Activated naive CD4-positive, alpha-beta T cell treated with anti-CD3 and anti-CD28 coated beads, Interleukin-2, amount 50 U/mL, for 24 hours (primary cell): ENCODE measurements around the gene NPAS3.

Experiments used
- H3K27ac Mint-ChIP-seq: one replicate; pipeline ENCODE4 v1.8.0; 2021; ENCODE audit warnings: mild to moderate bottlenecking, mixed read lengths
- H3K27me3 Mint-ChIP-seq: one replicate; pipeline ENCODE4 v1.8.0; 2021; ENCODE audit warnings: mixed read lengths
- H3K36me3 Mint-ChIP-seq: one replicate; pipeline ENCODE4 v1.8.0; 2021; ENCODE audit warnings: mixed read lengths
- H3K4me1 Mint-ChIP-seq: one replicate; pipeline ENCODE4 v1.8.0; 2021; ENCODE audit warnings: mixed read lengths
- H3K4me3 Mint-ChIP-seq: one replicate; pipeline ENCODE4 v1.8.0; 2021; ENCODE audit warnings: mild to moderate bottlenecking, mixed read lengths
- H3K9me3 Mint-ChIP-seq: one replicate; pipeline ENCODE4 v1.8.0; 2021; ENCODE audit warnings: mixed read lengths

The NPAS3 gene

DNA sequence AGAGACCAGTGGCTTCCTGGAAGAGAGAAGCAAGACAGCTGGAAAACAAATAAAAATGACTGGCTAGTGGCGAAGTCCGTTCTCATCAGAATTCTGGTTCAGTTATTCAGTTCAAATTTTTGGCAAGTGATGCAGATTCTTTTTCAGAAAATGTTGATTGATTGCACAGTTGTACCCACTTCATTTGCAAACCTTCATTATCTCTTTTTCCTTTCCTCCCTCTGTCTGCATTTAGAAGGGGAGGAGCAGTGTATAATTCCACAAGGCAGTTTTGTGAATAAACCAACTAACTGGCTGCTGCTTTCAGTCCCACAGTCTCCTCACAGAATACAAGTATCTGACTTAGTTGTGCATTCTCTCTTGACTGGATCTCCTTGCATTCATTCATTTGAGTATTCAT, 417.5 kb downstream of the NPAS3 start:
- no peaks in the 10 kb centered on the region for H3K36me3 Mint-ChIP-seq
- H3K27me3 Mint-ChIP-seq = no peaks in the 10 kb centered on the region
- H3K4me1 Mint-ChIP-seq = no peaks in the 10 kb centered on the region
- H3K27ac Mint-ChIP-seq = no peak overlapping the region
- no peaks in the 10 kb centered on the region for H3K9me3 Mint-ChIP-seq
- no peak overlapping the region for H3K4me3 Mint-ChIP-seq

DNA sequence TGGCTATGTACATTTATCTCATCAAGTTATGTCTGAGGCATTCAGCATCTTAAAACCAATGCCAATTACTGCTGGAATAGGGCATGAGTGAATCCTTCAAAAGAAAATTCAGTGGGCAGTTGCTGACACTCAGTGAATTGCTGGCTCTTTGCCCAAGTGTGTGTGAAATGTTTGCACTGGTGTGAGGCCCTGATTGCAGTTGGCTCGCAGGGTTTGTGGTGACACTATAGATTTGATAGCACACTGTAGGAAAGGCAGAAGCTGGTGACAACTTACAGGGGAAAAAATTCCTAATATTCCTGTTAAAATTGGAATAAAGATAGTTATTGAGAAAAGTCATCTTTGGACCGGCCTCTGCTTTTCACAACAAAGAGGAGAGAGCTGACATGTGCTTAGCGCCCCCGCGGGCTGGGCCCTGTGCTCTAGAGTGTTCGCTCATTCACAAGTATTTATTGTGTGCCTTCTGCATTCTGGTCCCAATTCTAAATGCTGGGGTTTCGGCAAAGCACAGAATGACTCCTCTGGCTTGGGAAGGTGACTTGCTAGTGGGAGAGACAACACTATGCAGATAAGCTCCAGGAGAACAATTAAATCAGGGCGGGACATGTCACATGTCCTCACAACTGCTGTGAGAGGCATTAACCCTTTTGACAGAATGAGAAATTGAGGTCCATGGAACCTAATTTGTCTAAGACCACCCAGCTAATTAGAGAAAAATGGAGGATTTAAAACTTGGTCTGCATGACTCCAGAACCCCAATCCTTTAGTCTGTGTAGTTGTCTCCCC, 418.7 kb downstream of the NPAS3 start:
- Mint-ChIP-seq H3K4me1 (no peaks in the 10 kb centered on the region), H3K27ac (no peak overlapping the region), H3K9me3 (no peaks in the 10 kb centered on the region), H3K4me3 (no peak overlapping the region), H3K27me3 (no peaks in the 10 kb centered on the region), H3K36me3 (no peaks in the 10 kb centered on the region)

DNA sequence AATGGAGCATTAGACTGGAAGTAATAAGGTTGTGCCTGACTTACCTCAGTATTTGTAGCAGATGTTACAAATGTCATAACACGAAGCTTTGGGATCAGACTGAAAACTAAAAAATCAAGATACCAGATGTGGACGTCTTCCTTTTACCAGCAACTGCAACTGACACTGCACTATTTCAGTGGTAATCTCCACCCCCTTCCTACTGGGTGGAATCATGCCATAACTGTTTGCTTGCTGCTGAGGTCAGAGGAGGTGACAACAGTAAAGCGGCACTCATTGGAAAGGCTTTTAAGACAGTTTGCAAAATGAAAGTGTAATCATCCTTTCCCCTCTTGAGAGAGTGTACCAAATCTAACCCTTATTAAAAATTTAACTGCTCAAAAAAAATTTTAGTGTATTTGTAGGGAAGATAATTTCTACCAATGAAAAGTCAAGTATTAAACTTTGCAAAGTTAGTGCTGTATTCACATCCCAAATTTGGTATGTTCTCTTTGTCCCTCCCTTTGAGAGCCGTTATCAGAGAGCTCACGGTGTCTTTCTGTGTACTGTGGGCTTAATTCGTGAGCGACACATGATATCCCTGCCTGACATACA, 420.7 kb downstream of the NPAS3 start:
- H3K27me3 Mint-ChIP-seq = no peaks in the 10 kb centered on the region
- H3K4me1 Mint-ChIP-seq = no peaks in the 10 kb centered on the region
- no peaks in the 10 kb centered on the region for H3K36me3 Mint-ChIP-seq
- H3K9me3 Mint-ChIP-seq = no peaks in the 10 kb centered on the region
- no peak overlapping the region for H3K4me3 Mint-ChIP-seq
- H3K27ac Mint-ChIP-seq = no peak overlapping the region

DNA sequence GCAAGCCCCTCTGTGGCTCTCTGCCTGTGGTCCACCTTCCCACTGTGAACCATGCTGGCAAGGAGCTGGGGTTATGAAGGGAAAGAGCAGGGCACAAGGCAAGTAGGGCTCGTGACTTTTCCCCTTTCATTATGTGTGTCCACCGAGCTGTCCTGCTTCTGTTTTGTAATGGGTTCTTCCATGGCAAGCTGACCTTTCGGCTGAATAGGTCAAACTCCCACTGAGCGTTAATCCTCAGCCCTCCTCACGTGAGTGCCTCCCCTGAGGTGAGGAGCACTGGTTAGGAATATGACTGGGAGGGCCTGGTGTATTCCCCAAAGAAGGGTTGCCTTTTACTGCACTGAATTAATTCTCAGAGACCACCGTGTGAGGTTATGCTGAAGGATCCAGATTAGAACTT, 424.3 kb downstream of the NPAS3 start:
- H3K9me3 Mint-ChIP-seq = no peaks in the 10 kb centered on the region
- no peaks in the 10 kb centered on the region for H3K4me1 Mint-ChIP-seq
- H3K36me3 Mint-ChIP-seq = no peaks in the 10 kb centered on the region
- H3K4me3 Mint-ChIP-seq = no peak overlapping the region
- H3K27ac Mint-ChIP-seq = no peak overlapping the region
- no peaks in the 10 kb centered on the region for H3K27me3 Mint-ChIP-seq

DNA sequence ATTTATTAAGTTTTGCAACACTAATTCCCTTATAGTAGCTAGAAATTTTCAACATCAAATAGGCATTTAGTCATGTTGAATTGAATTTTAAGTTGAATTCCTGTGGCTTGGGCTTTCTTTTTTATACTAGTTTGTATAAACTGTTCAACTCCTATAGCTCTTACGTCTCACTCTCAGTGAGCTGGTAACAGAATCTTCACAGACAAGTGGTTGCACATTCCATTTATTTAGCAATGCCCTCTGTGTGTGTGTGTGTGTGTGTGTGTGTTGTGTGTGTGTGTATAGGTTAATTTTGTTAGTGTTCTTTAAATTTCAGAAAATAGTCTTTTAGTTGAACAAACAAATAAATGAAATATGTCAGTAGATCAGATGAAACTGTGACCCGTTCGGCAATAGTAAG, 425.0 kb downstream of the NPAS3 start:
- Mint-ChIP-seq H3K27me3 (no peaks in the 10 kb centered on the region), H3K4me3 (no peak overlapping the region), H3K9me3 (no peaks in the 10 kb centered on the region), H3K27ac (no peak overlapping the region), H3K4me1 (no peaks in the 10 kb centered on the region), H3K36me3 (no peaks in the 10 kb centered on the region)

DNA sequence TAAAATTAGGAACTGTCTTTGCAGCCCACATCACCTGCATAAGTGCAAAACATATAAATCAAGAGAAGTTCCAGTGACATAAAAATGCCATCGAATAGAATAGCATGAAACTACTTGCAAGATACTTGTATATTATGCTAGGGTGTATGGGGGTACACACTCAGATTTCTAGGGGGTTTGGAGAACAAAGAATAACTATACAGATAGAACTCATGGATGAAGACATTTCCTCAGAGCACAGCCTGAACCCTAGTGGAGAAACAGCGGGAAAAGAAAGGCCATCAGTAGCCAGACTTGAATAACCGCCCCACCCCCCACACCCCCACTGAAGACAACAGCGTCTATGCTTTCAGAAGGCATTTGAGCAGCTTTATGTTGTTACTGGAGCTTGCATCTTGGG, 425.8 kb downstream of the NPAS3 start:
- no peaks in the 10 kb centered on the region for H3K9me3 Mint-ChIP-seq
- H3K27me3 Mint-ChIP-seq = no peaks in the 10 kb centered on the region
- no peak overlapping the region for H3K27ac Mint-ChIP-seq
- H3K36me3 Mint-ChIP-seq = no peaks in the 10 kb centered on the region
- H3K4me1 Mint-ChIP-seq = no peaks in the 10 kb centered on the region
- H3K4me3 Mint-ChIP-seq = no peak overlapping the region

DNA sequence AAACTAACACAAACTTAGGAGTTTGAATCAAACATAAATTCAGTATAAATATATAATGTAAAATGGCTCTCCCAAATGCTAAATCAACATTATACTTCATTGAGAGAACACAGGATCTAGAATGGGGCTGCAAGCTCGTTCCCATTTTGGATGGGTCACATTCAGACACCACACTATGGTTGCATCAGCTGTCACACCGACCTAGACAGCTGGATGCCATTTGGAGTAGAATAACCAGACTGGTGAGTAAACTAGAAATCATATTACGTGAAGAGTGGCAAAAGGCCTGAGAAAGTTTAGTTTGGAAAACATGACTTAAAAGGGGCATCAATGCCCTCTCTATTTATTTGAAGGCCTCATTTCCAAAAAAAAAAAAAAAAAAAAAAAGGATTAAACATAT, 430.4 kb downstream of the NPAS3 start:
- Mint-ChIP-seq H3K27me3 (no peaks in the 10 kb centered on the region), H3K4me3 (no peak overlapping the region), H3K27ac (no peak overlapping the region), H3K4me1 (no peaks in the 10 kb centered on the region), H3K9me3 (no peaks in the 10 kb centered on the region), H3K36me3 (no peaks in the 10 kb centered on the region)

DNA sequence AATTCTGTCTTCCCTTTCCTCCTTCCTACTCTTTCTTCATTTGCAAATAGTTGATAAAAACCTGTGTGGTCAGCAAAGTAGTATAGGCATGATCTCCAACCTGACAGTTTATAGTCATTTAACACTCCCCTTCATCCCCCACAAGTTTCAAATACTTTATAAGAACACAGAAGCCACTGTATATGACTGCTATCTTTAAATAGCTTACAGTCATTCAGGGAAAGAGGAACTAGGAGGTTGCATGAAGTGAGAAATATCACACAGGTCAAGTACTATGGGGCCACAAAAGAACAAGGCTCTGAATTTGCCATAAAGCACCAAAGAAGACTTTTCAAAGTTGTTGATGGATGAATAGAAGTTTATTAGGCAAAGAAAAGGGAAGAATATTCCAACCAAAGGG, 431.3 kb downstream of the NPAS3 start:
- Mint-ChIP-seq H3K9me3 (no peaks in the 10 kb centered on the region), H3K4me3 (no peak overlapping the region), H3K27me3 (no peaks in the 10 kb centered on the region), H3K4me1 (no peaks in the 10 kb centered on the region), H3K27ac (no peak overlapping the region), H3K36me3 (no peaks in the 10 kb centered on the region)

DNA sequence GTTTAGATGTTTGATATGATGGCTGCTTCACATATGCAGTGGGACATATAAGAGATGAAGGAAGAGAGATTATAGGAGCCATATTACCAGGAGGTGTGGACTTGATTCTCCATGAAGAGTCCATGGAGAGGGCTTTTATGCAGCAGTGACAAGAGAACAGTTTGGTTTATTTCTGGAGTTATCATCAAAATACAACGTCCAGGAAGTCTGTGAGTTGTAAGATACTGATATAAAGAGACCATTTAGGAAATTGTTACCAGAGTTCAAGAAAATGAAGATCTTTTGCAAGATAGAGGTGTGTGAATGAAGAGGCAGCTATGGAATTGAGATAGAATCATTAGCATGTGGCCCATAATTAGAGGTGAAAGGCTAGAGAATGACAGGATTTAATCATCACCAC, 431.7 kb downstream of the NPAS3 start:
- Mint-ChIP-seq H3K27me3 (no peaks in the 10 kb centered on the region), H3K36me3 (no peaks in the 10 kb centered on the region), H3K9me3 (no peaks in the 10 kb centered on the region), H3K27ac (no peak overlapping the region), H3K4me1 (no peaks in the 10 kb centered on the region), H3K4me3 (no peak overlapping the region)

DNA sequence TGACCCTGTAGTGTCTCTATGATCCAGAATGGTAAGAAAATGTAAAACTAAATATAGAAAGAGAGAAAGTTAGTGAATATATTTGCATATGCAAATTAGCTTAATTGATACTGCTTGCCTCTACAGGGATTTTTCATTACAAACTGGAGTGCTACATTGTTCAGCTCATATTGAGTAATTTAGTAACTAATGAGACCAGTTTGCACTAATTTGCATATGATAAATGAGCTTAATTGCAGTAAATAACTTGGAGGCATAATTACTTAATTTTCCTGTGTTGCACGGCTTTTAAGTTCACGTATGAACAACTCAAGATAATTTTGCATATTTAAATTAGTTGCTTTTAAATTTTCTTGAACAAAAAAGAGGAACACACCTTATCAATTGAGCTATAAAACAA, 436.5 kb downstream of the NPAS3 start:
- Mint-ChIP-seq H3K4me3 (no peak overlapping the region), H3K36me3 (no peaks in the 10 kb centered on the region), H3K27me3 (no peaks in the 10 kb centered on the region), H3K4me1 (no peaks in the 10 kb centered on the region), H3K27ac (no peak overlapping the region), H3K9me3 (no peaks in the 10 kb centered on the region)

DNA sequence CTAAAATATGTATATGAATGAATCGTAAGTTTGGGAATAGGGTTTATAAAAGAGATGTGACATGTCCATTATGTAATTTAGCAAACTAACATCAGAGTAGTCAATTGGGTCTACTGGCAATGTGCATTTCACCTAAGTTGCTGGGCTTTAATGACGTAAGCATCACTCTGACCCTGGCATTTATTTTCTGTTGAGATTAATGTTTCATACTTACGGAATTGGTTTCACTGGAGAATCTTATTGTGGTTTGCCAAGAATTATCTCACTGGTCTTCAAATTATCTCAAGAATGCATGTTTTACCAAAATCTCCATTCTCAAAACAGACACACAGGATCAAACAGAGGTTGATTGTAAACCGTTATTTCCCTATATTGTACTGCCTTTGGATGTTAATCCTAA, 437.1 kb downstream of the NPAS3 start:
- no peaks in the 10 kb centered on the region for H3K36me3 Mint-ChIP-seq

DNA sequence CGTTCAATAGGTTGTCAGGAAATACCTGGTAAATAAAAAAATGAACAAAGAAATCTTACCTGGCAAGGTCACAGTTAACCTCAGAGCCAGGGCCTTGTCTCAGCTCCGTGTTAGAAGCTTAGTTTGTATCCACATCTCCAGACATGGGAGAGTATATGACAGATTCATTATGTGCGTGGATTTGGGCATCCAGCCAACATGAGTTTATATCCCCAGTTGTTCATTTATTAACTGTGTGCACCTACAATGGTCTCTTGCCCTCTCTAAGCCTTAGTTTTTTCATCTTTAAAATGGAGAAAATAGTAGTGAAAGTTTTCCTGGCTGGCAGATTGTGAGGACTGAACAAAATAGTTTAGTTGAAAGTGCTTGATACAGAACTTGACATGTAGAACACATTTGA, 437.8 kb downstream of the NPAS3 start:
- H3K27ac Mint-ChIP-seq = no peak overlapping the region
- H3K9me3 Mint-ChIP-seq = no peaks in the 10 kb centered on the region
- H3K4me3 Mint-ChIP-seq = no peak overlapping the region
- no peaks in the 10 kb centered on the region for H3K27me3 Mint-ChIP-seq
- H3K4me1 Mint-ChIP-seq = no peaks in the 10 kb centered on the region
- no peaks in the 10 kb centered on the region for H3K36me3 Mint-ChIP-seq

More for the DNA sequence above, 437.1 kb downstream of the NPAS3 start:
- Mint-ChIP-seq H3K27me3 (no peaks in the 10 kb centered on the region), H3K9me3 (no peaks in the 10 kb centered on the region), H3K4me3 (no peak overlapping the region), H3K27ac (no peak overlapping the region), H3K4me1 (no peaks in the 10 kb centered on the region)

DNA sequence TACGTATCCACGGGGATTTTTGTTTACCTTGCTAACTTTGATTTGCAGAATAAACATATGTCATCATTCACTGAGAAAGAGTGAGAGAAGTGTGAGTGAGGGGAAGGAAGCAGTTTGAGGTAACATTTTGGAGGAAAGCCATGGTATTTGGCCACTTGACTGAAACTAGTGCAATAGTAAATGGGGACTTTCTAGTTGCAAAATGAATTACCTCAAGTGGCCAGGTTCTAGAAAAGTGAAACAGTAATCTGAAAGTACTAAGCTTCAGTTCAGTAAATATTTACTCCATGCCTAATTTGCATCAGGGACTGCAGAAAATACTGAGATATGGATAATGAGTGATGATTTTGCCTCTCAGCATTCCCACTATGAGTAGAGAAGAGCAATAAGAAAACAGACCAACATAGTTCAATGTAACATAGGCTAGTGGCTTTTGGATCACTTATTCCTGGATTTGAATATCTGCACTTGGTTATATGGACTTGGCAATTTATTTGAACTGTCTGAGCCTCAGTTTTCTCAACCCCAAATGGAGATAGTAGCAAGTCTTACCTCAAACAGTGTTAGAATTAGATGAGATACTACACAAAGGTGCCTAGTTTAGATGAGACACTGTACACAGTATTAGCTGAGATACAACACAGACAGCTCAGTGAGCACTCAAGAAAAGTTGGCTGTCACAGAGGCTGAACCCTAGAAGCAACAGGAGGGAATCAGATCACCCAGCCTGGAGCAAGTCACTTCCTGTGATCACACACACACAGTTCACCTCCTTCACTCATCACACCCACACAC, 439.1 kb downstream of the NPAS3 start:
- no peaks in the 10 kb centered on the region for H3K27me3 Mint-ChIP-seq
- H3K4me3 Mint-ChIP-seq = no peak overlapping the region
- H3K9me3 Mint-ChIP-seq = no peaks in the 10 kb centered on the region
- no peak overlapping the region for H3K27ac Mint-ChIP-seq
- H3K36me3 Mint-ChIP-seq = no peaks in the 10 kb centered on the region
- H3K4me1 Mint-ChIP-seq = no peaks in the 10 kb centered on the region

DNA sequence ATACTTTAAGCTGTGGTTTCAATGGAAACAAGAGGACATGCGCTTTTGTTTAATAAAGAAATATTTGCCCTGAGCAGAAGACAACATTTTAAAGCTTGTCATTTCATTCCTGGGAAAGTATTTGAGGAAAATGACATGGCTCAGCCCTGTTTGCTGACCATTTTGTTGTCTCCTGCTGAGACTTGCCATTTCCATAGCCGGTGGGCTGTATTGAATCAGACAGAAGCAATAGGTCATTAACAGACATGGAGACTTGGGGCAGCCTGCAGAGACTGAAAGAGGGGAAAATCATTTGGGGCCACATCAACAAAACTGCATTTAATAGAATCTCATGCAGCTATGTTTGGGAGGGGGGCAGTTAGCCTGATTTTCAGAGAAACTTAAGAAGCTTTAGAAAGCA, 443.0 kb downstream of the NPAS3 start:
- H3K27me3 Mint-ChIP-seq = no peaks in the 10 kb centered on the region
- no peaks in the 10 kb centered on the region for H3K4me1 Mint-ChIP-seq
- no peak overlapping the region for H3K27ac Mint-ChIP-seq
- H3K36me3 Mint-ChIP-seq = no peaks in the 10 kb centered on the region
- no peak overlapping the region for H3K4me3 Mint-ChIP-seq
- no peaks in the 10 kb centered on the region for H3K9me3 Mint-ChIP-seq

DNA sequence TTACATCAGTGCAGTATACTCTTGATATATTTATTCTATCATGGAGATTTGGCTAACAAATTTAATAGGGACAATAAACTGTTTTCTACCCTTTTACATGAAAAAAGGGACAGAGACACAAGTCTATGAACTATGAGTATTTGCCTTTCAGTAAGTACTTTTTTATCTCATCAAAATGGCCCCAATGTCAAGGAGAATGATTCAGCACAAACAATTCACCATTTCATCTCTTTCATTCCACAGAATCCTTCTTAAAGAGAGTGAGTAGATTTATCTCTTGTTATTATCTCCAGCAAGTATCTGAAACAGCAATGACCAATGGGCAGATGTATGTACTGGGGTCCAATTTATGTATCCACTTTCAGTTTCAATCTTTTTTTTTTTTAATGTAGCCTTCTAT, 447.5 kb downstream of the NPAS3 start:
- Mint-ChIP-seq H3K4me1 (no peaks in the 10 kb centered on the region), H3K4me3 (no peak overlapping the region), H3K27me3 (no peaks in the 10 kb centered on the region), H3K36me3 (no peaks in the 10 kb centered on the region), H3K9me3 (no peaks in the 10 kb centered on the region), H3K27ac (no peak overlapping the region)

DNA sequence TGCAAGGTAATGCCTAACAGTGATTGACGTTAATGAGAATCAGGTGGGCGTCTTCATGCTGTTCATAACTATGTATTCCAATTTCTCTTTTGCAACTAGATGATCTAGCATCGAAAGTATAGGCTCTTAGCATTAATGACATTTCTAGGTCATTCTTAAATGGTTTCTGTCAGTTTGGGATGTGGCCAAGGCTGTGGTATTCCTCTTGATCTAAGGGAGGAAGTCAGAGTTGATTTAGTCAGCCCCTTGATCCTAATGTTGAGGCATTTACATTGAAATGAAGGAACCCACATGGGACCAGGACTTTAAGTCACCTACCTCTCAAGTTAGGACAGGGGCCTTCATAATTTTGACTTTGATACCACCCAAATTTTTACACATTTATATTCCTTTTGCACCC, 448.1 kb downstream of the NPAS3 start:
- Mint-ChIP-seq H3K4me1 (no peaks in the 10 kb centered on the region), H3K9me3 (no peaks in the 10 kb centered on the region), H3K36me3 (no peaks in the 10 kb centered on the region), H3K27me3 (no peaks in the 10 kb centered on the region), H3K4me3 (no peak overlapping the region), H3K27ac (no peak overlapping the region)
